OCI-LY7 (cell line): ENCODE data around the gene C11orf97.
A peak's percentile ranks its signal among the peaks of the same experiment; 100 is the strongest.

Source experiments
- EZH2phosphoT487 ChIP-seq: fragments of 200-600 bp; sonication (generic); IDR thresholded peaks from 2 replicates; pipeline ENCODE4 v1.6.1; 2018; ENCODE audit warnings: low read depth, borderline replicate concordance, mild to moderate bottlenecking, mixed run types, antibody characterized with exemption, low read length, moderate library complexity, mixed read lengths
- TF ChIP-seq, protein P1 (sequence below): fragments of 200-600 bp; sonication (generic); conservative IDR thresholded peaks from 2 replicates; pipeline ENCODE4 v1.5.1; 2014; ENCODE audit warnings: mild to moderate bottlenecking, antibody characterized with exemption, low read length, moderate library complexity, mixed read lengths

DNA sequence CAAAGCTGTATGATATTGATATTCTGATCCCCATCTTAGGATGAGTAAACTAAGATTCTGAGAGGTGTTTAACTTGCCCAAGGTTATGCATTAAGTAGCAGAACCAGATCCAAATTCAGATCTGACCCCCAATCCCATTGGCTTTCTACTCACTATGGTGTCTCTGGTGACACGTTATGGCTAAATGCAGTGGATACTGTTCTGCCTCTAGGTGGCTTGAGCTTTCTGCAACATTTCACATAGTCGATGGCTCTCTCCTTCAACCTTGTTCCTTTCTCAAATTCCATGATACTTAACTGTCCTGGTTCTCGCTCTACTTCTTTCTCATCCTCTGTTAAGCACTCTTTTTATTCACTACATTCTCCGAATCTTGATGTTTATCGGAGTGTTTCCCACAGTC lies 9.4 kb downstream of the C11orf97 start:
- TF ChIP-seq, protein P1, sequence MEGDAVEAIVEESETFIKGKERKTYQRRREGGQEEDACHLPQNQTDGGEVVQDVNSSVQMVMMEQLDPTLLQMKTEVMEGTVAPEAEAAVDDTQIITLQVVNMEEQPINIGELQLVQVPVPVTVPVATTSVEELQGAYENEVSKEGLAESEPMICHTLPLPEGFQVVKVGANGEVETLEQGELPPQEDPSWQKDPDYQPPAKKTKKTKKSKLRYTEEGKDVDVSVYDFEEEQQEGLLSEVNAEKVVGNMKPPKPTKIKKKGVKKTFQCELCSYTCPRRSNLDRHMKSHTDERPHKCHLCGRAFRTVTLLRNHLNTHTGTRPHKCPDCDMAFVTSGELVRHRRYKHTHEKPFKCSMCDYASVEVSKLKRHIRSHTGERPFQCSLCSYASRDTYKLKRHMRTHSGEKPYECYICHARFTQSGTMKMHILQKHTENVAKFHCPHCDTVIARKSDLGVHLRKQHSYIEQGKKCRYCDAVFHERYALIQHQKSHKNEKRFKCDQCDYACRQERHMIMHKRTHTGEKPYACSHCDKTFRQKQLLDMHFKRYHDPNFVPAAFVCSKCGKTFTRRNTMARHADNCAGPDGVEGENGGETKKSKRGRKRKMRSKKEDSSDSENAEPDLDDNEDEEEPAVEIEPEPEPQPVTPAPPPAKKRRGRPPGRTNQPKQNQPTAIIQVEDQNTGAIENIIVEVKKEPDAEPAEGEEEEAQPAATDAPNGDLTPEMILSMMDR, result peak; percentile 52
- no peak for TF ChIP-seq EZH2phosphoT487
